ENCODE results near the gene FCGBP.
"Not testable (repeated sequence)": the region's sequence is repeated elsewhere in the genome, so short reads cannot be mapped to it uniquely, and the experiment has no call there.

FCGBP gene

GRCh38 chr19:39889872-39890754 is 44.3 kb downstream of the FCGBP start:
- DNase-seq: not testable (repeated sequence)

GRCh38 chr19:39887456-39887951 is 46.9 kb downstream of the FCGBP start:
- not testable (repeated sequence) for DNase-seq

- DNase-seq: not testable (repeated sequence)
These were observed 48.4 kb downstream of the FCGBP start for GRCh38 chr19:39885821-39886554.

- DNase-seq: not testable (repeated sequence)
These were observed 49.7 kb downstream of the FCGBP start for GRCh38 chr19:39884721-39885120.
